ENCODE data around the gene LYST.

GRCh38 chr1:235857756-235858155 is 8.9 kb downstream of the LYST start:
- TF ChIP-seq CTCF (IDR thresholded peaks at IDR 0.05) = no peak
- TF ChIP-seq EP300 (IDR thresholded peaks at IDR 0.05) = no peak

Measured in tibial nerve (tissue), 4 donors.